ENCODE data around the gene KY.

GRCh38 chr3:134600206-134600605, 50.6 kb downstream of the KY start:
- no peak for TF ChIP-seq POLR2A (IDR thresholded peaks at IDR 0.05)
- no peak for TF ChIP-seq CTCF (IDR thresholded peaks at IDR 0.05)
